ENCODE measurements around the gene C22orf23. TPM values are rescaled to one million over a fixed set of nuclear protein-coding genes. Genes with fewer than 3 reads are reported as not detected.
"Not testable (repeated sequence)": the region's sequence is repeated elsewhere in the genome, so short reads cannot be mapped to it uniquely, and the experiment has no call there.

C22orf23 gene
- total RNA-seq, 3 donors from 2014 or later, result not detected

- Histone ChIP-seq H3K9me3 (no peaks in the 10 kb centered on the region), H3K4me3 (no peak overlapping the region), H3K36me3 (ENCODE audit: low read depth) (no peaks in the 10 kb centered on the region), H3K4me1 (ENCODE audit: low read depth) (no peaks in the 10 kb centered on the region)
- intact Hi-C loops (cut with DNase I, micrococcal nuclease), result no loop called here
- ATAC-seq, result no peak
- DNase-seq, result no peak
- TF ChIP-seq CTCF (IDR thresholded peaks at IDR 0.05), result no peak
These were observed 23.1 kb upstream of the C22orf23 start for GRCh38 chr22:37976547-37976946.

- H3K36me3 ChIP-seq (ENCODE audit: low read depth), result not testable (repeated sequence)
These were observed 22.6 kb upstream of the C22orf23 start for GRCh38 chr22:37976022-37976421.

GRCh38 chr22:37975153-37975552 is 21.8 kb upstream of the C22orf23 start:
- no peak for TF ChIP-seq CTCF (IDR thresholded peaks at IDR 0.05)
- intact Hi-C loops (cut with DNase I, micrococcal nuclease), result no loop called here
- no peaks in the 10 kb centered on the region for H3K36me3 ChIP-seq (ENCODE audit: low read depth)

More at GRCh38 chr22:37976022-37976421, 22.6 kb upstream of the C22orf23 start:
- ATAC-seq; DNase-seq; H3K4me1 ChIP-seq (ENCODE audit: low read depth); H3K9me3 ChIP-seq; intact Hi-C loops (cut with DNase I, micrococcal nuclease); H3K4me3 ChIP-seq: not testable (repeated sequence)

GRCh38 chr22:37973271-37974170 is 20.1 kb upstream of the C22orf23 start:
- DNase-seq, result no peak
- Histone ChIP-seq H3K4me3 (no peak overlapping the region), H3K9me3 (no peaks in the 10 kb centered on the region), H3K36me3 (ENCODE audit: low read depth) (no peaks in the 10 kb centered on the region), H3K4me1 (ENCODE audit: low read depth) (no peaks in the 10 kb centered on the region)
- intact Hi-C loops (cut with DNase I, micrococcal nuclease), result no loop called here
- TF ChIP-seq CTCF (IDR thresholded peaks at IDR 0.05), result no peak
- ATAC-seq, result no peak

More at GRCh38 chr22:37975153-37975552, 21.8 kb upstream of the C22orf23 start:
- no peaks in the 10 kb centered on the region for H3K4me1 ChIP-seq (ENCODE audit: low read depth)
- no peak overlapping the region for H3K4me3 ChIP-seq
- no peaks in the 10 kb centered on the region for H3K9me3 ChIP-seq
- ATAC-seq, result no peak
- no peak for DNase-seq

- Histone ChIP-seq H3K36me3 (ENCODE audit: low read depth) (no peaks in the 10 kb centered on the region), H3K4me3 (no peak overlapping the region), H3K9me3 (no peaks in the 10 kb centered on the region), H3K4me1 (ENCODE audit: low read depth) (no peaks in the 10 kb centered on the region)
- intact Hi-C loops (cut with DNase I, micrococcal nuclease), result no loop called here
- TF ChIP-seq CTCF (IDR thresholded peaks at IDR 0.05), result no peak
- ATAC-seq, result no peak
- no peak for DNase-seq
These were observed 19.1 kb upstream of the C22orf23 start for GRCh38 chr22:37972527-37972926.
